ENCODE measurements around the gene TMEM38B.
A peak's percentile ranks its signal among the peaks of the same experiment; 100 is the strongest.
"Not testable (repeated sequence)": the region's sequence is repeated elsewhere in the genome, so short reads cannot be mapped to it uniquely, and the experiment has no call there.

The TMEM38B gene

DNA sequence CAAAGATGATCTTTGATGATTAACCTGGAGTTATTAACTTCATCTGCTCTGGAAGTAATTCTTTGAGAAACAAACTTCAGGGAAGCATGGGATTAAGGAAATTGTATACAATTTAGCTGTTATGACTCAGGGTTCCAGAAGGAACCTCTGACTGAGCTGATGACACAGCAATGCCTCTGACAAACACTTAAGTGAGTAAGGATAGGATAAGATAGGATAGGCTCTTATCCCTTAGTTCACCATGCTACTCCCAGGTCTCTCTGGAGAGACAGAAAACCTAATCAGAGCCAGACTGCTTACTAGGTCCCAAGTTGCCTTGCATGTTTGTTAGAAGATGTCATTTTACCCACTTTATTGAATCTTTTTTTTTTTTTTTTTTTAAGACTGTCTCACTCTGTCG lies 12.6 kb upstream of the TMEM38B start:
- no peak for DNase-seq (ENCODE audit: low read depth)

DNA sequence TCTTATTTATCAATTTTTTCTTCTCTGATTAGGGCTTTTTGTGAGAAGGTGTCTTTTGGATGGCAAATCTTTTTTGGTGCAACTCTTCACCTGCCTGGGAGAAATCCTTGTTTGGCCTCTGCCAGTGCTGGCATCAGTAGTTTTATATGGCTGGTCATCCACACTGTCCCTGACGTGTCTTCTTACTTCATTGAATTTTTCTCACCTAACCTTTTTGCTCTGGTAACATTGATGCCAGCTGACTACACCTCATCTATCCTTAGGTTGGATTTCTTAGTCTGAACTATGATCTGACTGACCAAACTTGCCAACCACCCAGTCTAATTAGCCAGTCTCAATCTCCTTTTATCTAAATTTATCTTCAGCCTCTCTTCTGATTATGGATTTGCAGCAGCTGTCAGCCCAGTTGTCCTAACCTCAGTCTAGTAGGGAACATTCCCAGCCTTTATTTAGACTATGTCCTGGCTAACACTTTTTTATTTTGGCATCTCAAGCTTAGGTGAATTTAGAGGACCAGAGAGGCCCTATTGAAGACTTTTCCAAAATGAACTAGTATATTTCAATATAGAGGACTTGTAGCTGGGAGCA lies 10.6 kb upstream of the TMEM38B start:
- DNase-seq (ENCODE audit: low read depth) = no peak

GRCh38 chr9:105686936-105687335 lies 7.4 kb upstream of the TMEM38B start:
- no peak for DNase-seq (ENCODE audit: low read depth)

GRCh38 chr9:105690742-105691141 lies 3.6 kb upstream of the TMEM38B start:
- no peak for DNase-seq (ENCODE audit: low read depth)

- no peak for DNase-seq (ENCODE audit: low read depth)
These were observed 729 bp upstream of the TMEM38B start for GRCh38 chr9:105693435-105694189.

GRCh38 chr9:105694848-105695581 lies 674 bp downstream of the TMEM38B start:
- DNase-seq (ENCODE audit: low read depth) = peak; percentile 52

DNA sequence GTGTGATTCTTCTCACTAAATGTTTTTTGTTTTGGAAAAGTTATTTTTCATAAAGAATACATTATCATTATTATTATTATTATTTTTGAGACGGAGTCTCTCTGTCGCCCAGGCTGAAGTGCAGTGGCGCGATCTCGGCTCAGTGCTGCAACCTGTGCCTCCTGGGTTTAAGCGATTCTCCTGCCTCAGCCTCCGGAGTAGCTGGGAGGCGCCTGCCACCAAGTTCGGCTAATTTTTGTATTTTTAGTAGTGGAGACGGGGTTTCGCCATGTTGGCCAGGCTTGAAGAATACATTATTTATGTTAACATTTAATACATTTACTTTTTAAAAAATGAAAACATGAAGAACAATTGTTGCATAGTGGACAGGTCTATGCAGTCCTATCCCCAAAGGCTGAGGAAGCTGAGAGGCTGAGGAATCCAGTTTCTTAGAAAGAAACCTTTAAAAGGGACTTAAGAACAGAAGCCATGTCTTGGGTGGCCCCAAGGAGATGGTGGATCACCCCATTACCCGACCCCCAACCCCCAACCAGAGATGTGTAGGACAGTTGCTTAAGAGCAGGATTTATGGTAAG lies 2.0 kb downstream of the TMEM38B start:
- DNase-seq (ENCODE audit: low read depth) = no peak

DNA sequence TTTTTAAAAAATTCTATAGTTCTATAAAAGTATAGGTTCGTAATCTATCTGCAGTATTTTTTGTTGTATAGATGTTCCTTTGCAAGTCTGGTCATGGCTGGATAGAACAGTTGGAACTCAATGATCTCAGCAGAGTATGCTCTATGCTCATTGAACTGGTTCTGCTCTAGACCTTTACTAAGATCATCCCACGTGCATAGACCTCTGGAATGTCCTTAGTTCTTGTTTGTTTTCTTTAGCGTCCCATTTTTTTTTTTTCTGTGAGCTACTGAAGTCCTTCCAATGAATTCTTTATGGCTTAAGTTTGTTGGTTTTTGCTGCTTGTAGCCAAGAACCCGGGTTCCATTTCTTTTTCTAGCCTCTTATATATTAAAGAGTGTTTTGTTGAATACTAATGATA lies 3.5 kb downstream of the TMEM38B start:
- DNase-seq (ENCODE audit: low read depth) = no peak

DNA sequence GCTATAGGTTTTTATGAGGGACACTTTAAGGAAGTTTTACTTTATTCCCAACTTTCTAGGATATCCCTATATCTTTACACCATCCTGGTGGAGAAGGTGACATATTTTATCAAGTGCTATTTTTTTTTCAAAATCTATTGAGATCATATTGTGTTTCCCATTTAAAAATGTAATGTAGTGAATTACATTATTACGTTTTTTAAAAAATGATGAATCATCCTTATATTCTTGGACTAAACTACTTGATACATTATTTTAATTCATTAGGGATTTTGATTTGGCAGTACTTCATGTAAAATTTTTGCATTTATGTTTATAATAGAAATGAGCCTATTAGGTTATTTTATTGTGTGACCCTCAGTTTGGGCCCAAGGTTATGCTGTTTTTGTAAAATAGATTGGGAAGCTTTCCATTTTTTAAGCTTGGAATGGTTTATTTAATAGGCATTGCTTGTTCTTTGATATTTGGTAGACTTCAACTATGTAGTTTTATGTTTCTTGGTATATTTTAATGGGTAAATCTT lies 4.1 kb downstream of the TMEM38B start:
- DNase-seq (ENCODE audit: low read depth) = no peak

- no peak for DNase-seq (ENCODE audit: low read depth)
These were observed 6.3 kb downstream of the TMEM38B start for GRCh38 chr9:105700668-105701067.

GRCh38 chr9:105701145-105701544 lies 6.8 kb downstream of the TMEM38B start:
- no peak for DNase-seq (ENCODE audit: low read depth)

DNA sequence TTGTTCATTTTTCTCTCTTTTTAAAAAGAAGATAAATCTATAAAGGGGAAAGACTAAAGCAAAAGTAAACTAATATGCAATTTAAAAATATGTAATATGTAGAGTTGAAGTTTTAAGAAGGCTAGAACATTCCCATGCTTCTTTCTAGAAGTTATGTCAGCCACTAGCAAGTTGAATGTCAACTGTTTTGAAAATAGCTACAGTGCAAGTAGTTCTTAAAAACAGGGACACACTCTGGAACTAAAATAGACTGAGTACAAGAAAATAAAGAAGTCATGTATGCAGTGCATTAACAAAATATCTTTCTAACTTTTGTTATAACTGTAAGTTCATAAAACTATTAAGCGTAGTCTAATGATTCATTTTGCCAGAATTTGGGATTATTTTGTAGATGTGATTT lies 7.9 kb downstream of the TMEM38B start:
- DNase-seq (ENCODE audit: low read depth) = no peak

- not testable (repeated sequence) for DNase-seq (ENCODE audit: low read depth)
These were observed 9.3 kb downstream of the TMEM38B start for GRCh38 chr9:105703638-105704037.

- DNase-seq (ENCODE audit: low read depth) = no peak
These were observed 11.8 kb downstream of the TMEM38B start for GRCh38 chr9:105706156-105706555.

- no peak for DNase-seq (ENCODE audit: low read depth)
These were observed 14.1 kb downstream of the TMEM38B start for GRCh38 chr9:105708405-105708804.

- no peak for DNase-seq (ENCODE audit: low read depth)
These were observed 16.3 kb downstream of the TMEM38B start for GRCh38 chr9:105710638-105711037.

DNA sequence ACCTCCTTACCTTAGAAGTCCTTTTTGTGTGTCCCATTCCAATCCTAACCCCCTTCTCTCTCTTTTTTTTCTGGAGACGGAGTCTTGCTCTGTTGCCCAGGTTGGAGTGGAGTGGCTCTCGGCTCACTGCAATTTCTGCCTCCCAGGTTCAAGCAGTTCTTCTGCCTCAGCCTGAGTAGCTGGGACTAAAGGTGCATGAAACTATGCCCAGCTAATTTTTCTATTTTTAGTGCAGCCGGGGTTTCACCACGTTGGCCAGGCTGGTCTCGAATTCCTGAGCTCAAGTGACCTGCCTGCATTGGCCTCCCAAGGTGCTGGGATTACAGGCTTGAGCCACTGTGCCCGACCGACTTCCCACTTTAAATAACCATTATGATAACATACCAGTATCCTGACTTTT lies 17.5 kb downstream of the TMEM38B start:
- no peak for DNase-seq (ENCODE audit: low read depth)

DNA sequence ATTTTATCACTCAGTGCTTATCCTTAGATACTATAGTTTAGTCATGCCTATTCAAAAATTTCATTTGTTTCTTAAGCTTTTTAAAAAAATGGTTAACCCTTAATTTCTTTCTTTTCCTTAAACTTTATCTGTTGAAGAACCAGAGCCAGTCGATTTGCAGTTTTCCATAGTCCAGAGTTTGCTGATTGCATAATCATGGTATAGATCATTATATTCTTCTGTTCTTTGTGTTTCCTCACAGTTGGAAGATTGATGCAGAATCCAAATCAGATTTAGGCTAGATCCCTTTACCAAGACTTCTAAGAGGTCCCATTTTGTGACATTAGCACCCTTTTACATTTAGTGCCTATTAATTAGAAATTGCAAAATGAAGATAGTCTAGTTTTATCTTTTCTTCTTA lies 18.0 kb downstream of the TMEM38B start:
- DNase-seq (ENCODE audit: low read depth) = no peak

DNA sequence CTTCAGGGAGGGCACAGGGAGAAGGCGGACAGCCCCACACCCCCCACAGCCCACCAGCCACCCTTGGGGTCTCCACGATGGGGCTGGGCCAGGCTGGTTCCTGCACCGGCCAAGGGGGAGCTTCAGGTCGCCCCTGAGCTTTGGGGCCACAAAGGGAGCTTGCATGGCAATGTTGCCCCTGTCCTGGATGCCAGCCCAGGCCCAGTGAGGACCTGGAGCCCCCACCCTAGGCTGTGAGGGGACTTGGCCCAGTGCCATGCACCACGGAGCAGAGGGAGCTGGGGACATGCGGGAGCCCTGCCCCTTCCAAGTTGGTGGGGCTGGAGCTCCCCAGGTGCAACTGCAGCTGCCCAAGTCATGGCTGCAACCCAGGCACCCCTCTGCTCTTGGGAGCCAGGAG lies 18.4 kb downstream of the TMEM38B start:
- DNase-seq (ENCODE audit: low read depth) = no peak

GRCh38 chr9:105713260-105714019 lies 19.1 kb downstream of the TMEM38B start:
- DNase-seq (ENCODE audit: low read depth) = no peak

DNA sequence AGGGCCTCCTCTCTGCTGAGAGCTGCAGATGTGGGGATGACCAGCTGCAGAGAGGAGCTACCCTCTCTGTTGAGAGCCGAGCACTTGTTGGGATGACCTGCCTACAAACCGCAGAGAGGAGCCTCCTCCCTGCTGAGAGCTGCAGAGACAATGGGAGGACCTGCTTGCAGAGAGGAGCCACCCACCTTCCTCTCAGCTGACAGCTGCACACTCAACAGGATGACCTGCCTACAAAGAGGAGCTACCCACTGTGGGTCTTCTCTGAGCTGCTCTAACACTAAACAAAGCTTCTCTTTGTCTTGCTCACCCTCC lies 19.6 kb downstream of the TMEM38B start:
- DNase-seq (ENCODE audit: low read depth) = no peak

GRCh38 chr9:105716146-105716545 lies 21.8 kb downstream of the TMEM38B start:
- DNase-seq (ENCODE audit: low read depth) = no peak

All from CMK (cell line).